ENCODE data around the gene SPEM1.
"Not testable (repeated sequence)": the region's sequence is repeated elsewhere in the genome, so short reads cannot be mapped to it uniquely, and the experiment has no call there.

The SPEM1 gene

DNA sequence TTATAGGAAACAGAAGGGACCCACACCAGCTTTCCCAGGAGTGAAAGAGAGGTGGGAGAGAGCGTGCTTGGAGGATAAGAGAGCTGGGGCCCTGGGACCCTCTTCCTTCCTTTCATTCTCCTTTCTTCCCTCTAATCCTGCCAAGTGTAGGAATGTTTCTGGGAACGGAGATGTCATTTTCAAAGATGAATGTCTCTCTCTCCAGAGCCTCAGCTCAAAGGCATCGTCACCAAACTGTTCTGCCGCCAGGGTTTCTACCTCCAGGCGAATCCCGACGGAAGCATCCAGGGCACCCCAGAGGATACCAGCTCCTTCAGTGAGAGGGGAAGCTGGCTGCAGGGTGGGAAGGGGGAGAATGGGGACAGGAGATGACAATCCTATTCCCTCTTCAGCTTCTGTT, 21.1 kb downstream of the SPEM1 start:
- no peak for DNase-seq (ENCODE audit: low read depth)

DNA sequence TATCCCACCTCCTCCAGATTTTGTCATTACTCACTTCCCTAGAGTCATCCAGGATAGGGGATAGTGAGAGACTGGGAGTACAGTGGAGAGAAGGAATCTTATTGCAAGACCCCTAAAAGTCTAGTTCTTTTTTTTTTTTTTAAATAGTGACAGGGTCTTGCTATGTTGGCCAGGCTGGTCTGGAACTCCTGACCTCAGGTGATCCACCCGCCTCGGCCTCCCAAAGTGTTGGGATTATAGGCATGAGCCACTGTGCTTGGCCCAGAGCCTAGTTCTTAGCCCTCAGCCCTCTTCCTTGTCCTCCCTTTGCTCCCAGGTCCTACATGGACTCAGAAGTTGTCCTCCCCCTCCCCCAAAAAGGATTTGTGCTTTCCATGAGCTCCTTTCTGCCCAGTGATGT, 22.0 kb downstream of the SPEM1 start:
- DNase-seq (ENCODE audit: low read depth): no peak

DNA sequence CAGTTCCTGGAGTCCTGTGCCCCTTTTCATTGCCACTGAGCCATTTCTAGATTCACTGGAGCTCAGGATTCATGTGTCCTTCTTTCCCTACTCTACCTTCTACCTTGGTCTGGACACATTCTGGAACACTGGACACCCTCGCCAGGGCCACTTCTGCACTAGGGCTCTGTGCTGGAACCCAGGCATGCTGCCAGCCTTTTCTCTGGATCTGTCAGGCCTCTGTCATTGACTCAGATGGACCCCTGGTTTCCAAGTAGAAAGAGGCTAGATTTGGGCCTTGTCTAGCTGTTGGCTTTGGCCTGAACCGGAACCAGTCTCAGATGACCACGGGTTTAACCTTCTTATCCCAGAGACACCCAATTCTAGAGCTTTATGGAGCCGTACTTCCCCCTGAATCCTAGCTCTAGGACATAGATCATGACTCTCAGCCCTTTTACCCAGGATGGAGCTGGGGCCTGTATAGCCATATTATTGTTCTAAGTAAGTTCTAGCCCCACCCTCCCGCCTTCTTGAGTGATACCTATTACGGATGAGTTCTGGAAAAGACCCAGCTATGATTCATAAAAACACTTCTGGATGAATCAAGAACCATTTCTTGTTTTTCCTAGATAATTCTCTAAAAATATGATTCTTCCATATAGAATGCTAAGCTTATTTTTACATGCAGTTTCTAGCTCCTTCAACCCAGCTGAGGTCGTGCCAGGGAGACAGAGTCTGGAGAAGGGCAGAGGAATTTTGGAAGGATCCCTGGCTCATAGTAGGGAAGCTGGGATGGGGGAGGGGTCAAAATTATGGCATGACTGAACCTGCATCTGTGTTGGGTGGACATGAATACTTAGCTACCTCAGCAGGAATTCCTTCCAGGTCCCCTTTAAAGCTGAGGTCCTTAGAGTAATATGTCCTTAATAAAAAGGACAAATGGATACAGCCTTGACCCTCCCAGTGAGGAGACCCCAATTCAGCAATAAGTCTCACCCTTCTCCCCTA, 23.7 kb downstream of the SPEM1 start:
- DNase-seq (ENCODE audit: low read depth): no peak

DNA sequence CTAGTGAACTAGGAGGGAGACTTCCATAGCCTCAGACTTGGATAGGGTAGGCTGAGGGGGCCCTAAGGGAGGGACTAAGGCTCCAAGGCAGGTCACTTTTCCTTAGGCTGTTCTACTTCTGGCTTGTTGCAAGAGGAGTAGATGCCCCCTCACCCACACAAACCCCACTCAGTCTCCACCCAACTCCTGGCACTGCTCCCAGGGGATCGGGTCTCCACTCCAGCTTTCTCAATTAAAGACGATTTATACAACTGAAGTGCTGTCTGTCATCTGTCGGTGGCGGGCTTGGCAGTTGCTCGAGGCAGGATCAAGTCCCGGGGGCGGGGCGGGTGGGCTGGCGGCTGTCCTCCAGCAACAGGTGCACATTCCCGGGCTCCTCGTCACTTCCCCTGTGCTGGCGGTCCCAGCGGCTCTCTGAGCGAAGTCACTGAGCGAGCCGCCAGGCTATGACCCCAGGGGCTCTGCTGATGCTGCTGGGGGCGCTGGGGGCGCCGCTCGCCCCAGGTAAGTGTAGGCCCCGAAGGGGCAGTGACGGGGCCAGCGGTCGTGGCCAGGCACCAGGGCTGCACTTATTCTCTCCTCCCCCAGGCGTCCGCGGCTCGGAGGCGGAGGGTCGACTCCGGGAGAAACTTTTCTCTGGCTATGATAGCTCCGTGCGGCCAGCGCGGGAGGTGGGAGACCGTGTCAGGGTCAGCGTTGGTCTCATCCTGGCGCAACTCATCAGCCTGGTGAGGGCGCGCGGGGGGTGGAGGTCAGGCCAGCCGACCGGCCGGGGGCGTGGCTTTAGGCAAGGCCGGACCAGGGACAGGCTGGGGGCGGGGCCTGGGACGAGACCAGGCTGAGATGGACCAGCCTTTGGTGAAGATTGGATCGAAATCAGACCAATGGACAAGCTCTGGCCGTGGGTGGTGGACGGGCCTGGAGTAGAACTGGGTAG, 24.8 kb downstream of the SPEM1 start, which contains the start of gene CHRNB1:
CHRNB1 (plus strand) TSS at position 380 of the 937 bp plus-strand sequence; CDS start at position 447, 67 bp downstream.
- no peak for DNase-seq (ENCODE audit: low read depth)

DNA sequence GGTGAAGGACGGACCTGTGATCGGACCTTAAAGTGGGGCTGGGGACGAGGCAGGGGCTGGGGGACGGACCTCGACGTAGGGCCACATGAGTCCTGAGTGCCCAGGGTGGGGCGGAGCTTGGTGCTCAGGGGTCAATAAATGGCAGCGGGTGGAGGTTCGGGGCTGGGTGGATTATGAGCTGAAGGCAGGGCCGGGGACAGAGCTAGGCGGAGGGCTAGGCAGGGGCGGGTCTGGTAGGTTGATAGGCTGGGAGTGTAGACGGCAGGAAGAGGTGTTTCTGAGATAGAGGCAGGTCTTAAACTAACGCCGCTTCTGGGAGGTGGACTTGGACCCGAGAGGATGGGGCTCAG, 25.5 kb downstream of the SPEM1 start:
- no peak for DNase-seq (ENCODE audit: low read depth)

DNA sequence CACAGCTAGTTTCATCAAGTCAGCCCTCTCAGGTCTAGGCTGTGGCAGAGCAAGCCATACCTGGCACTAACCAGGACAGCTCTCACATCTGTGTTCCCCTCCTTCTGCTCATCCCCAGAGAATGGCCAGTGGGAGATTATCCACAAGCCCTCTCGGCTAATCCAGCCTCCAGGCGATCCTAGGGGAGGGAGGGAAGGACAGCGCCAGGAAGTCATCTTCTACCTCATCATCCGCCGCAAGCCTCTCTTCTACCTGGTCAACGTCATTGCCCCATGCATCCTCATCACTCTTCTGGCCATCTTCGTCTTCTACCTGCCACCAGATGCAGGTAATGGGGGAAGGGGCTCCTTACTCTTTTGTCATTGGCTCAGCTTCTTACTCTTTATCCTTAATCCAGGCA, 28.3 kb downstream of the SPEM1 start:
- DNase-seq (ENCODE audit: low read depth): no peak

DNA sequence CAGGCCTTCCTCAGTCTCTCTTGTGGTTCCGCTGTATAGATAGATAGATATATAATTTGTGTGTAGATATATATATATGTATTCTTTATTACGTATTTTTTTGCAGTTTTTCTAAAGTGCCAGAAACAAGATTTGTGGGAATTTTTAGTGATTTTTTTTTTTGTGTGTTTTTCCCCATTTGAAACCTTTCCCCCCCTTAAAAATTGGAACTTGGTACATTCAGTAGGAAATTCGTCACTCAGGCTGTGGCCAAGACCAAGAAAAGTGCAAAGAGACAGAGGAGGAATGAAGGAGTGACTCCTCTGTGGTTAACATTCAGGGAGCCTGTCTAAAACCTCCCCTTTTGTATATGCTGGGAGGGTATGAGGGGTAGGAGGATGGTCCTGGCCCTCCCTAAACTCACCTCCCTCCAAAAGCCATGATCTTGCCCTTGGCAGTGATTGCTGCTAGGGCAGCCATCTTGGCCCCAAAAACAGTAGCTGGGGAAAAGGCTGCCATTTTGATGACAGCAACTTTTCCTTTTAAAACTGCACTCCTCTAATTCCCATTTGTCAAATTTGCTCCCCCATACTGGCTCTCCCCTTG, 39.9 kb downstream of the SPEM1 start:
- DNase-seq (ENCODE audit: low read depth): no peak

DNA sequence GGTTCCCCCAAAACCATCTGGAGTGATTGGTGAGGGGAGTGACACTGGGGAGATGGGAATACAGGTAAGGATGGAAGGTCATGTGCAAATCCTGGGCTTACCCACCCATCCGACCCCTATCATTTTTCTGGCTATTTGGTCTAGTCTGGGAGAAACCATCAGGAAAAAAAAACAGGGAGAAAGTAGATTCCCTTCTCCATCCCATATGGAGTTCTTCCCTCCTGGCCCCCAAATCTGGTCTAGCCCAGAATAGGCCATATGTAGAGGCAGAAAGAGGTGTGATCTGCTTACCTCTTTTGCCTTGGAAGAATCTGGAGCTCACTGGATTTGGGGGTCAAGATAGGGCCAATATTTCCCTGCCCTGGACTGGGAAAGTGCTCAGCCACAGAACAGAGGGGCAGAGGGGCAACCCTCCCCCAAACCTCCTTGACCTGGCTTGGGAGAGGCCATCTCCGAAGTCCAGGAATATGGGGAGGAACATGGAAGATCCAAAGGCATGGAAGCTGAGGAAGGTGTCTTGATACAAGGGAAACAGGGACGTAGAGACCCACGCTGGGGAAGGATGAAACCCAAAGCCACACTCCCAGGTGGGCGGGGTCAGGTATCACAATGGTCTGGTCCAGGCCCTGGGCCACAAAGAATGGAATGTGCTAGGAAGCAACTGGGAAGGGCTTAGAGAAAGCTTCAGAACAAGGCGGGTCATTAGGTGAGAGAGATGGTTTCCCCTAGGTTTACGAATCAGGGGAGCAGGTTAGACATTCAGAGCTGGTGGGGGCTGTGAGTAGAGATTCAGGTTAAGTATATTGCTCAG, 40.9 kb downstream of the SPEM1 start:
- no peak for DNase-seq (ENCODE audit: low read depth)

DNA sequence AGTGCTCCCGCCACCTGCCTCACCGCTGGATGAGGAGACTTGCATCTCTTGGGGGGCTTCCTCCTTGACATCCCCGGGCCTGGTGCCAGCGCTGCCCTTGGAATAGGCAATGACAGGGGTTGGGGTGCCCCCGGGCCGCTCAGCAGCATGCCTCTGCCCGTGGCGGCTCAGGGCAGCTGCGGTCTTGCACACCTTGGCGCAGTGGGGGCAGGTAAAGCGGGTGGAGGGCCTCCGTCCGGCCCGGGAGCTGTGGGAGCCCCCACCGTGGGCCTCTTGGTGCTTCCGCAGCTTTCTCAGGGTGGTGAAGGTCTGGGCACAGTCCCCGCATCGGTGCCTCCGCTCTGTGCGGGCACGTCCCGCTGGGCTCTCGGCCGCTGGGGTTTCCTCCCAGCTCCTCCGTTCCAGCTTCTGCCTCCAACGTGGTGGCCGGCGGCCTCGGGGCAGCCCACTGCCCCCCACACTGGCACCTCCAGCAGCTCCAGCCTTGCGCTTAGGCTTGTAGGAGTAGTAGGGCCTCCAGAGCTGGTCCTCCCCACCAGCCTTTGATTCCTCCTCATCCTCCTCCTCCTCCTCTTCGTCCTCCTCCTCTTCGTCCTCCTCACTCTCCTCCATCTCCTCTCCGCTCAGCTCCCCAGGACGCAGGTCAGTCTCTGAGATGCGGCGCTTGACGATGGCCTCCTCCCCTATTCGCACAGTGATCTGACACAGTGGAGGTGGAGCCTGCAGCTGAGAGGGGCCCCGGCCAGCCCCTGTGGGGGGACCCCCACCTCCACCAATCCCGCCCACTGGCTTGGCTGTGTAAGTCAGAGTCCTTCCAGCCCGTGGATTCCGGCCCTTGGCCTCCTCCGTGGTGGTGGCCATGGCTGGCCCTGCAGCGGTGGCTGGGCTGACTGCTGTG, 42.6 kb downstream of the SPEM1 start:
- DNase-seq (ENCODE audit: low read depth): no peak

DNA sequence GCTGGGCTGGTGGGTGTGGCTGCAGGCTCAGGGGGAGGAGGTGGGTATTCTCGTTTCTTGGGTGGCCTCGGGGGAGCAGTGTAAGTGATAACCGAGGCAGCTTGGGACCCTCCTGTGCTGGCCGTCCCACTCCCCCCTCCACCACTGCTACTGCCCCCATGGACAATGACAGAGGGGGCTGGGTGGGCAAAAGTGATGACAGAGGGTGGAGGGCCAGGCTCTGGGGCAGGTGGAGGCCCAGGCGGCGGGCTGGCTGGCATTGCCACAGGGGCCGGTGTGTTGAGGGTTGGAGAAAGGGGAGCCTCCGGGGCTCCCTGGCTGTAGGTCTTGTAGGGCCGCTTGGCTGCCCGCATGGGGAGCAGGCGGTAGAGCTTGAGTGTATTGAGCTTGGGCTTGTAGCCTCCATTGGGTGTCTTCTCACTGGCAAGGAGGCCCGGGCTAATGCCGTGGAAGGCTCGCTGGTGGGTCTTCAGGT, 43.3 kb downstream of the SPEM1 start:
- DNase-seq (ENCODE audit: low read depth): no peak

DNA sequence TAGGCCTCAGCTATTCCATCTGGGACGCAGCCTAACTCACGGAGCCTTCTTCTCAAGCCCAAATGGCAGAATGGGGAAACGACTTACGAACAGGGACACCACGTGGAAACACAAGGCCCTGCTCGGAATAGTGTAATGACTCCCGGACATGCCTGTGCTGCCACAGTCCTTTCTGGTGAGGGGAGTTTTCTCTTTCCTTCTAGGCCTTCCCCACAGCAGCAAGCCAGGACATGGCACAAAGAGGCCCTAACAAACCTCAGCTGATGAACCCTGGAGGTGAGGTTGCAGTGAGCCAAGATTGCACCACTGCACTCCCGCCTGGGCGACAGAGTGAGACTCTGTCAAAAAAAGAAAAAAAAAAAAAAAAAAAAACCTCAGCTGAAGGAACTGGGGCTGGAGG, 44.0 kb downstream of the SPEM1 start:
- no peak for DNase-seq (ENCODE audit: low read depth)

DNA sequence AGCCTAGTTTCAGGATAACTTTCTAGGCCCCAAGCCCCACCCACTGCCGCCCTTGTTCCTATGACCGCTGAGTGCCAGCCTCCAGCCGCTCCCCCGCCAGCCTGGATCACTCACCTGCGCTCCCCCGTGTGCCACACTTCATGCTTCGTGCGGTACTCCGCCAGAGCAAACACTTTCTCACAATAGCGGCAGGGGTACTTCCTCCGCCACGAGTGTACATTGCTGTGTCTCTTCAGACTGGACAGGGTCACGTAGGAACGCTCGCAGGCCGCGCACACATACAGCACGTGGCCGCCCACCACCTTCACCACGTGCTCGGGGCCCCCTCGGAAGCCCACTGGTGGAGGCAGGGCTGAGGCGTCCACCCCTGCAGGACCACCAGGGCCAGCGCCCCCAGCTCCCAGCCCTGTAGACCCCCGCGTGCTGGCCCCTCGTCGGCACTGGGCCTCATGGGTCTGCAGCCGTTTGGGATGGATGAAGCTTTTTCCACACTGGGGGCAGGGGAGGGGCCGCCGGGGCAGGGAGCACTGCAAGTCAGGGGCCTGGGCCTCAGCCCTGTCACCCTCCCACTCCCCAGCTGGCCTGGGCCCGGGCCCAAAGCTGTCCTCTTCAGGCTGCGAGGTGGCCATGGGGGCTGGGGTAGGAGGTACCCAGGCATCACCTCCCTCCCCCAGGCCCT, 45.6 kb downstream of the SPEM1 start:
- DNase-seq (ENCODE audit: low read depth): no peak

DNA sequence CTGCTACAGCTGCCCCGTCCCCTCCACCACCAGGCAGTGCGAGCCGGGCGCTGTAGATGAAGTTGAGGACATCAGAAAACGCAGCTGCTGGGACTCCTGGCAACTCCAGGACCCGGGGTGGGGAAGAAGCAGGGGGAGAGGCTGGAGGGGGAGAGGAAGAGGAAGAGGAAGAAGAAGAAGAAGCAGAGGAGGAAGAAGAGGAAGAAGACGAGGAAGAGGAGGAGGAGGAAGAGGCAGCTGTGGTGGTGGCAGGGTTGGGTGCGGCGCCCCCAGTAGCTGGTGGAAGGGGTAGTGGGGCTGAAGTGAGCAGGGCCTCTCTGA, 46.2 kb downstream of the SPEM1 start:
- DNase-seq (ENCODE audit: low read depth): no peak

DNA sequence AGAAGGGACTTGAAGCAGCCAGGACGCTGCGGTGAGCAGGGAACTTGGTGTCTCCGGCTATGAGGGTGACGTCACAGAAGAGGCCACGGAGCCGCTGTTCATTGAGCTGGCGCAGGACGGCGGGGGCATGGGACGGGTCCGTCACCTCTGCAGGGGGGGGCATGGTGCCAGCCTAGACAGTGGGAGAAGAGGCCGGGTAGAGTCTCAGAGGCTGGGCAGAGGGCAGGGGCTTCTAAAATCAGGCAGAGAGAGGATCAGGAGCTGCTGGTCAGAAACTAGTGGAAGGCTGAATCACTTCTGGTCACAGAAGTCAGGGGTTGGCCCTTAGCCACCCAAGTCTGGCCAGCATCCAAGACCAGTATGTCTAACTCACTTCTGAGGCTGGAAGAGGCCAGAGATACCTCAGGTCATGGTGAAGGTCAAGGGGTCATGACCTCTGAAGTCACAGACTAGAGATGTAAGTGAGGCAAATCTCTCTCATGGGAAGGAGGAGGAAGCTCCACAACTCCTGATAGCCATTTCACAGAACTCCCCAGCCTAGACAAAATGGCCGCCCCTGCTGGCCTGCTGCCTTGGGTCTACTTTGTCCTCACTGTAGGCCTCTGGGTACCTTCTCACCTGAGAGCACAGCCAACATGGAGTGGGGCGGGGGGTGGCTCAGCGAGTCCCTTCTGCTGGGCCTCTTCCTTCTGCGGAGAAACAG, 46.7 kb downstream of the SPEM1 start:
- DNase-seq (ENCODE audit: low read depth): no peak

DNA sequence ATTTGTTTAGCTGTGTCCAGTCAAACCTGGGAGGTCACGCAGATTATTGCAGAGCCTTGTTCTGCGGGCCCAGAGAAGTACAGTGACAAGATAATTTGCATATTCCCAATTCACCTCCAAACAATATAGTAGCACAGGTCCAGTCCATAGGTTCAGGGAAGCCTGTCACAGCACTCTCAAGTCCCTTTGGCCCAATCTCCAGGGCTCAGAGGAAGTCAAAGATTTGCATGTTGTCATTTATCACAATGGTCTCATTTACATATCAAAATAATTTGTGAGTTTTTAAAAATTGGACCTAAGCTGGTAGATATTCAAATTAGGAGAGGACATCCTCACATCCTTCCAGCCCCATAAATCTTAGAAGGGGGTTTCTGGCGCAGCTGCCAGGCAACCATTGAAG, 47.4 kb downstream of the SPEM1 start:
- DNase-seq (ENCODE audit: low read depth): no peak

DNA sequence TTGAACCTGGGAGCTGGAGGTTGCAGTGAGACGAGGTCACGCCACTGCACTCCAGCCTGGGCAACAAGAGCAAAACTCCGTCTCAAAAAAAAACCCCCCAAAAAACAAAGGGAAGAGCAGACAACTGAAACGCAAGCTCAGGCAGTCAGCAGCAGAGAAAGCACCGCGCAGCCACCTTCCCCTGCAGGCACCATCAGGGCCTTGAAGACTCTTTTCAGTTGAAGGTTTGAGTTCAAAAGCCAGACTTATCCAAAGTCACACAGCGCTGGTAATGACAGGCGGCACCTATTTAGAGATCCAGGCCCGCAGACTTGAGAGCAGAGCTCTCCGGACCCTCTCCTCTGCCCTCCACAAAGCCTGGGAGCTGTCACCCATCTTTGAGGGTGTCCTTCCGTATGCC, 48.2 kb downstream of the SPEM1 start:
- DNase-seq (ENCODE audit: low read depth): no peak

DNA sequence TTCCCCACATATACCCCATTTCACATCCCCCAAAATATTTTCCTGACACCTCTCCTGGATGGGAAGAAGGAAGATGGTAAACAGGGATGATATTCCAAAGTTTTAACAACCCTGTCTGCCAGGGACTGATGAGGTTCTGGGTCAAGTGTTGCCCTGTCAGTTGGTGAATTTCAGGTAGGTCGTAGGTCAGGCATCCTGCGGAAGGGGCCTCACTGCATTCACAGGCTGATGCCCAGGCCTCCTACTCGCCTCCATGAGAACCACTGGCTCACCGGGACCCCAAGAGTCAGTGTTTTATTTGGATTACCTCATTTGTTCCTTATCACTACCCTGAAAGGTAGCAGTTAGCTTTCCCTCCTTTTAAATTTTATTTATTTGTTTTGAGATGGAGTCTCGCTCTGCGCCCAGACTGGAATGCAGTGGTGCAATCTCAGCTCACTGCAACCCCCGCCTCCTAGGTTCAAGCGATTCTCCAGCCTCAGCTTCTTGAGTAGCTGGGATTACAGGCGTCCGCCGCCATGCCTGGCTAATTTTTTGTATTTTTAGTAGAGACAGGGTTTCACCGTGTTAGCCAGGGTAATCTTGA, 48.8 kb downstream of the SPEM1 start:
- no peak for DNase-seq (ENCODE audit: low read depth)

DNA sequence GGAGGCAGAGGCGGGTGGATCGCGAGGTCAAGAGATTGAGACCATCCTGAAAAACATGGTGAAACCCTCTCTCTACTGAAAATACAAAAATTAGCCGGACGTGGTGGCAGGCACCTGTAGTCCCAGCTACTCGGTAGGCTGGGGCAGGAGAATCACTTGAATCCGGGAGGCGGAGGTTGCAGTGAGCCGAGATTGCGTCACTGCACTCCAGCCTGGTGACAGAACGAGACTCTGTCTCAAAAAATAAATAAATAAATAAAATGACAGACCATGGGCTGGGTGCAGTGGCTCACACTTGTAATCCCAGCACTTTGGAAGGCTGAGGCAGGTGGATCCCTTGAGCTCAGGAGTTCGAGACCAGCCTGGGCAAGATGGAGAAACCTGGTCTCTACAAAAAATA, 49.7 kb downstream of the SPEM1 start:
- not testable (repeated sequence) for DNase-seq (ENCODE audit: low read depth)

DNA sequence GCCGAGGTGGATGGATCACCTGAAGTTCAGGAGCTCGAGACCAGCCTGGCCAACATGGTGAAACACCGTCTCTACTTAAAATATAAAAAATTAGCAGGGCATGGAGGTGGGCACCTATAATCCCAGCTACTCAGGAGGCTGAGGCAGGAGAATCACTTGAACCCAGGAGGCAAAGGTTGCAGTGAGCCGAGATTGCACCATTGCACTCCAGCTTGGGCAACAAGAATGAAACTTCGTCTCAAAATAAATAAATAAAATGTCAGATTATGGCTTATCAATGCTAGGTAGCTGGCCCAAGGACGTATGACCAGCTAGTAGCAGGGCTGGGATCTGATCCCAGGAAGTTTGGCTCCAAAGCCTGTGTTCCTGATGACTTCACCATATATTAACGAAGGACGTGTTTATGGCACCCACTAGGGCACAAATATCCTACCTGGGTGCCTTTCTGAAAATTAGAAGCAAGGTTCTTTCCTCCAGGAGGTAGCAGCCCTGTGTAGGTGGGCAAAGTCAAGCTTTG, 50.4 kb downstream of the SPEM1 start:
- not testable (repeated sequence) for DNase-seq (ENCODE audit: low read depth)
